Measurements from ENCODE around the gene NCOA6. TPM values are rescaled to one million over a fixed set of nuclear protein-coding genes. Genes with fewer than 3 reads are reported as not detected.

The NCOA6 gene
- total RNA-seq, 4 donors from 2014 or later: 34.8 to 81.8 (median 44.2) TPM

- no peak overlapping the region for H3K27ac ChIP-seq
- TF ChIP-seq, protein P1, sequence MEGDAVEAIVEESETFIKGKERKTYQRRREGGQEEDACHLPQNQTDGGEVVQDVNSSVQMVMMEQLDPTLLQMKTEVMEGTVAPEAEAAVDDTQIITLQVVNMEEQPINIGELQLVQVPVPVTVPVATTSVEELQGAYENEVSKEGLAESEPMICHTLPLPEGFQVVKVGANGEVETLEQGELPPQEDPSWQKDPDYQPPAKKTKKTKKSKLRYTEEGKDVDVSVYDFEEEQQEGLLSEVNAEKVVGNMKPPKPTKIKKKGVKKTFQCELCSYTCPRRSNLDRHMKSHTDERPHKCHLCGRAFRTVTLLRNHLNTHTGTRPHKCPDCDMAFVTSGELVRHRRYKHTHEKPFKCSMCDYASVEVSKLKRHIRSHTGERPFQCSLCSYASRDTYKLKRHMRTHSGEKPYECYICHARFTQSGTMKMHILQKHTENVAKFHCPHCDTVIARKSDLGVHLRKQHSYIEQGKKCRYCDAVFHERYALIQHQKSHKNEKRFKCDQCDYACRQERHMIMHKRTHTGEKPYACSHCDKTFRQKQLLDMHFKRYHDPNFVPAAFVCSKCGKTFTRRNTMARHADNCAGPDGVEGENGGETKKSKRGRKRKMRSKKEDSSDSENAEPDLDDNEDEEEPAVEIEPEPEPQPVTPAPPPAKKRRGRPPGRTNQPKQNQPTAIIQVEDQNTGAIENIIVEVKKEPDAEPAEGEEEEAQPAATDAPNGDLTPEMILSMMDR (IDR thresholded peaks at IDR 0.05): no peak
- no peak for TF ChIP-seq POLR2AphosphoS5 (IDR thresholded peaks at IDR 0.05)
- no peak for TF ChIP-seq EP300 (IDR thresholded peaks at IDR 0.05; ENCODE audit: low read depth)
- TF ChIP-seq POLR2A (IDR thresholded peaks at IDR 0.05): no peak
- WGBS, 2 donors (ENCODE audit: low coverage in 1 of 2): 44 to 50% methylated on average over 2 of the region's 2 CpGs
- in situ Hi-C loops (cut with MboI; ENCODE audit: low pct_ligation_motif_present in 1 of 4, low pct_unique_long_range_greater_than_20kb in 1 of 4, low sequenced_read_pairs in 3 of 4): loop anchor here in 2 of 4 donors (25.0 kb wide), 1 partner anchor 438 kb away; the partner anchor contains the start of gene AHCY (in 2 of the 2)
- DNase-seq: no peak
- H3K9me3 ChIP-seq: no peaks in the 10 kb centered on the region
- H3K4me1 ChIP-seq: no peaks in the 10 kb centered on the region
- H3K4me3 ChIP-seq: no peak overlapping the region
- peaks cover 0 to 53% (median 18%) of the 10 kb centered on the region in 4 donors for H3K36me3 ChIP-seq
- H3K27me3 ChIP-seq: no peaks in the 10 kb centered on the region
- intact Hi-C loops (cut with DNase I; ENCODE audit: low total_unique reads): no loop called here
Measured at GRCh38 chr20:34750484-34750883, 75.0 kb downstream of the NCOA6 start.

DNA sequence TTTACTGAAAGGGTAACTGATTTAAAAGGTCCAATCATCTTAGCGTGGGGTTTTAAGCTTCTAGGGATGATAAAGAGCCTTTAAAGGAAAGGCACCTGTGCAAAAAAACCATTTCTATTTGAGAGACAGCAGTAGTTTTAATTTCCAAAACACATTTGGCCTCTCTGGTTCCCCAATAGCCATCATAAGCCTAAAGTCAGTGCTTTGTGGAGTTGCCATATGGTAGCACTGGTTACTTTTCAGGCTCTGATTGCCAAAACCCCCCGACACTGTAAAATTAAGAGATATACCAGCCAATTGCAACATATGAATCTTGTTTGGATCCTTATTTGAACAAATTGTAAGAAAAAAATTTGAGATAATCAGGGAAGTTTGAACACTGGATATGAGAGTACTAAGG, 76.7 kb downstream of the NCOA6 start:
- no peaks in the 10 kb centered on the region for H3K27me3 ChIP-seq
- TF ChIP-seq POLR2AphosphoS5 (IDR thresholded peaks at IDR 0.05) (no peak), POLR2A (IDR thresholded peaks at IDR 0.05) (no peak), EP300 (IDR thresholded peaks at IDR 0.05; ENCODE audit: low read depth) (no peak)
- TF ChIP-seq, protein P1 (IDR thresholded peaks at IDR 0.05): no peak
- in situ Hi-C loops (cut with MboI; ENCODE audit: low pct_ligation_motif_present in 1 of 4, low pct_unique_long_range_greater_than_20kb in 1 of 4, low sequenced_read_pairs in 3 of 4): no loop called here
- no peaks in the 10 kb centered on the region for H3K4me1 ChIP-seq
- DNase-seq: no peak
- 91 to 94% methylated on average over 2 of the region's 2 CpGs for WGBS, 2 donors (ENCODE audit: low coverage in 1 of 2)
- intact Hi-C loops (cut with DNase I; ENCODE audit: low total_unique reads): no loop called here
- H3K9me3 ChIP-seq: no peaks in the 10 kb centered on the region
- peaks cover 0 to 52% (median 17%) of the 10 kb centered on the region in 4 donors for H3K36me3 ChIP-seq
- H3K27ac ChIP-seq: no peak overlapping the region
- H3K4me3 ChIP-seq: no peak overlapping the region

DNA sequence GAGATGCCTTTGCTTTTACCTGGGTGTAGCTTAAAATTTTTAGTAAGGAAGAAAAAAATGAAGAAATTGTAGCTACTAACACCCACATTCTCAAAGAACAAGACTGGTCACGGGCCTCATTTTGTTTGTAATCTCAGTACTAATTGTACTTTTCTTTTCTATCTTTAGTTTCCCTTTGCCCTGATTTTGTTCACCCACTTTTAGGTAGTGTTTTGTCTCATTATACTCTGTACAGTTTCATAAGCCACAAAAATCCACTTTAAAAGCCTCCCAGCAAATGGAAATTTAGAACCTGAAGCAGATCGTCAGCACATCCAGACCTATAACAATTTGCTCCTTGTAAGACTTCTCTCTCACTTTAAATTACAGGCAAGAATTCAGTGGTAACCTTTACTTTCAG, 78.0 kb downstream of the NCOA6 start:
- no peaks in the 10 kb centered on the region for H3K4me1 ChIP-seq
- 71 to 79% methylated on average over 2 of the region's 2 CpGs for WGBS, 2 donors (ENCODE audit: low coverage in 1 of 2)
- peaks cover 0 to 51% (median 22%) of the 10 kb centered on the region in 4 donors for H3K36me3 ChIP-seq
- DNase-seq: no peak
- TF ChIP-seq POLR2A (IDR thresholded peaks at IDR 0.05): no peak
- TF ChIP-seq EP300 (IDR thresholded peaks at IDR 0.05; ENCODE audit: low read depth): no peak
- no peak for TF ChIP-seq POLR2AphosphoS5 (IDR thresholded peaks at IDR 0.05)
- TF ChIP-seq, protein P1 (IDR thresholded peaks at IDR 0.05): no peak
- H3K27ac ChIP-seq: no peak overlapping the region
- in situ Hi-C loops (cut with MboI; ENCODE audit: low pct_ligation_motif_present in 1 of 4, low pct_unique_long_range_greater_than_20kb in 1 of 4, low sequenced_read_pairs in 3 of 4): no loop called here
- intact Hi-C loops (cut with DNase I; ENCODE audit: low total_unique reads): no loop called here
- H3K9me3 ChIP-seq: no peaks in the 10 kb centered on the region
- no peaks in the 10 kb centered on the region for H3K27me3 ChIP-seq
- H3K4me3 ChIP-seq: no peak overlapping the region

GRCh38 chr20:34746674-34747073, 78.8 kb downstream of the NCOA6 start:
- no peaks in the 10 kb centered on the region for H3K4me1 ChIP-seq
- H3K36me3 ChIP-seq: peaks cover 0 to 58% (median 25%) of the 10 kb centered on the region in 4 donors
- H3K9me3 ChIP-seq: no peaks in the 10 kb centered on the region
- no peak overlapping the region for H3K4me3 ChIP-seq
- no peak for TF ChIP-seq POLR2AphosphoS5 (IDR thresholded peaks at IDR 0.05)
- TF ChIP-seq EP300 (IDR thresholded peaks at IDR 0.05; ENCODE audit: low read depth): no peak
- TF ChIP-seq, protein P1 (IDR thresholded peaks at IDR 0.05): no peak
- no peak for TF ChIP-seq POLR2A (IDR thresholded peaks at IDR 0.05)
- no peak overlapping the region for H3K27ac ChIP-seq
- no peaks in the 10 kb centered on the region for H3K27me3 ChIP-seq
- 76% methylated on average over 3 of the region's 3 CpGs for WGBS, 2 donors (ENCODE audit: low coverage in 1 of 2)
- no peak for DNase-seq
- intact Hi-C loops (cut with DNase I; ENCODE audit: low total_unique reads): no loop called here
- in situ Hi-C loops (cut with MboI; ENCODE audit: low pct_ligation_motif_present in 1 of 4, low pct_unique_long_range_greater_than_20kb in 1 of 4, low sequenced_read_pairs in 3 of 4): no loop called here

All from transverse colon (tissue), 4 donors.